BLaER1 treated with 17β-estradiol and CSF1 and Interleukin-3, amounts not matched to agents 10 nM and 100 nM (cell line): ENCODE measurements around the gene CYP27C1.

Source experiments
- H3K27ac ChIP-seq, 11 experiments: shearing (Covaris generic); formaldehyde crosslinking; 2 replicates each; pipeline ENCODE4 v1.8.1; 2022
- H3K27me3 ChIP-seq, 11 experiments: shearing (Covaris generic); formaldehyde crosslinking; 2 replicates each; pipeline ENCODE4 v1.8.1; 2022
- H3K36me3 ChIP-seq, 11 experiments: shearing (Covaris generic); formaldehyde crosslinking; 2 replicates each; pipeline ENCODE4 v1.8.1; 2022
- H3K4me1 ChIP-seq, 10 experiments: shearing (Covaris generic); formaldehyde crosslinking; 2 replicates each; pipeline ENCODE4 v1.8.1; 2022
- H3K4me2 ChIP-seq, 11 experiments: shearing (Covaris generic); formaldehyde crosslinking; 2 replicates each; pipeline ENCODE4 v1.8.1; 2022
- H3K4me3 ChIP-seq, 10 experiments: shearing (Covaris generic); formaldehyde crosslinking; 2 replicates each; pipeline ENCODE4 v1.8.1; 2022
- H3K9ac ChIP-seq, 11 experiments: shearing (Covaris generic); formaldehyde crosslinking; 2 replicates each; pipeline ENCODE4 v1.8.1; 2022
- H3K9me3 ChIP-seq, 11 experiments: shearing (Covaris generic); formaldehyde crosslinking; replicated peaks in 1 of 11; 2 replicates each; pipeline ENCODE4 v1.8.1; 2022
- H4K20me1 ChIP-seq, 11 experiments: shearing (Covaris generic); formaldehyde crosslinking; 2 replicates each; pipeline ENCODE4 v1.8.1; 2022
- Cebpa-rat ChIP-seq, 11 experiments: shearing (Covaris generic); IDR thresholded peaks; 2 replicates each; pipeline ENCODE4 v1.8.1; 2022

CYP27C1 gene

DNA sequence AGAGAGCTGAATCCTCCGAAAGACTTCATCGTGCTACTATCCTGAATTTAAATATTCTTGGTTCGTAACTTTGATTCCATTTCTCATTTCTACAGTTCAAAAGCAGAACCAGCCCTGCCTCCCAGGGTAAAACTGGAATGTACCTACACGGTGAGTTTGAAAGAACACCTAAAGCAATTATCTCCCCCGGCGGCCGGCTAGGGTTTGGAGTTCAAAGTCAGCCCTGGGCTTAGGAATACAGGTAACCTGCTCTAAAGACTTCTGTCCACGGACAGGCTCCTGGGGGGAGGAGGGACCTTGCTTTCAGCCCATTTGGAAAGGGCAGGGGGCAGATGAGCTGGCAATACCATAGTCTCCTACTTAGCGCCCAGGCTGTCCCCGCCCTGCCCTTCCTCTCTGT, 32.3 kb downstream of the CYP27C1 start:
- no peak overlapping the region for H3K4me2 ChIP-seq
- H3K27me3 ChIP-seq, result no peaks in the 10 kb centered on the region
- H4K20me1 ChIP-seq, result no peaks in the 10 kb centered on the region
- no peaks in the 10 kb centered on the region for H3K36me3 ChIP-seq
- peaks cover 0 to 11% (median 0%) of the 10 kb centered on the region in 11 experiments; a peak in 3 of 22 replicates for H3K9me3 ChIP-seq
- H3K4me3 ChIP-seq, result no peak overlapping the region
- no peak overlapping the region for H3K9ac ChIP-seq
- no peak overlapping the region for H3K27ac ChIP-seq
- H3K4me1 ChIP-seq, result peaks cover 0 to 9% (median 6%) of the 10 kb centered on the region in 10 experiments; a peak in 11 of 20 replicates
- no peak for TF ChIP-seq Cebpa-rat (IDR thresholded peaks at IDR 0.05)

DNA sequence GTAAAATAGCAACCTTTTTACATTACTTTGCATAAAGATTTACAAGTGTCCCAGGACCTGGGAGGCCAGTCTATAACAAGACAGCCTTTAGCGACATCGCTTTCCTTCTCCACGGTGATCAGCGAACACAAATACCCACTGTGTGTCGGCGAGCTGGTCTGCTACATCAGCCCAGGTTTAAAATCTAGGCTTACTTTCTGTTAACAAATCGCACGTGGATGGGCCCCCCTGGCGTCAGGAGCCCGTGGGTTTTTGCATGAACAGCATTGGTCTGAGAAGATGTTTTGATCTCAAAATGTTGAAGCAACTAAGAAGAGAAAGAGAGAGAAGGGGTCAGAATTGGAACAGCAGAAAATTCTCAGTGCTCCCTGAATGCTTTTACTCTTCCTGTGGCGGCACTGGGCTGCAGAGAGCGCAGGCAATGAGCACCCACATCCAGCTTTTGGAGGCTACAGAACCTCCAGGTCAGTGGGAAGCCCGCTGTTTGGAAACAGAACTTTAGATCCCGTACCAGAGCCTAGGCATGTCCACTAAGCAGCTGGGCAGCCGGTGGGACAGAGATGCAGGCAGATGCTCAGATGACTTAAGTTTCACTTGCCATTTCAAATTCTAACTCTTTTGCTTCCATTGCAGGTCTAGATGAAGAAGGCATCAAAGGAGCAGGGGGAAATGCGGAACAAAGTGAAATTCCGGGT, 32.9 kb downstream of the CYP27C1 start:
- Histone ChIP-seq H3K9ac (no peak overlapping the region), H3K27ac (no peak overlapping the region), H3K4me2 (no peak overlapping the region), H3K27me3 (no peaks in the 10 kb centered on the region), H3K36me3 (no peaks in the 10 kb centered on the region), H4K20me1 (no peaks in the 10 kb centered on the region), H3K4me3 (no peak overlapping the region), H3K9me3 (peaks cover 0 to 11% (median 0%) of the 10 kb centered on the region in 11 experiments; a peak in 3 of 22 replicates), H3K4me1 (peaks cover 0 to 12% (median 6%) of the 10 kb centered on the region in 10 experiments; a peak in 11 of 20 replicates)
- no peak for TF ChIP-seq Cebpa-rat (IDR thresholded peaks at IDR 0.05)

GRCh38 chr2:127185705-127186104, 34.4 kb downstream of the CYP27C1 start:
- Histone ChIP-seq H3K4me2 (no peak overlapping the region), H3K36me3 (no peaks in the 10 kb centered on the region), H4K20me1 (no peaks in the 10 kb centered on the region), H3K9ac (no peak overlapping the region), H3K27me3 (no peaks in the 10 kb centered on the region), H3K27ac (no peak overlapping the region), H3K4me1 (peaks cover 0 to 12% (median 6%) of the 10 kb centered on the region in 10 experiments; a peak in 11 of 20 replicates), H3K4me3 (no peak overlapping the region), H3K9me3 (peaks cover 2 to 13% (median 7%) of the 10 kb centered on the region in 11 experiments; a peak in 16 of 22 replicates)
- no peak for TF ChIP-seq Cebpa-rat (IDR thresholded peaks at IDR 0.05)

DNA sequence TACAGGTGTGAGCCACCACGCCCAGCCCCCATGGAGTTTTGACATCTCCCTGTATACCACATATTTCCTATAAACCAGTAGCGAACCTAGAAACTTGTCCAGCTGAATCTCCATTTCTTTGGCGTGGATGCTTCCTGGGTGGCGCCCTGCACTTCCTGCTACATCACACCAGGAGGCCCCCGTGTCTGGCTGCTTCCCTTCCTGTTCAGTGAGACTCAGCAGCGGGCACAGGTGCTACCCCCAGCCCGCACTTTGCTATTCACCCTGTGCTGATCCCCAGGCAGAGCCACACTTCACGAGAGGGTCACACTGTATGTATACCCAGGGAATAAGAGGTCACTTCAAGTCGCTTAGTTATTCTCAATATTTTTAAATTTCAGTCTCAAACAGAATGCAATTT, 35.0 kb downstream of the CYP27C1 start:
- peaks cover 0 to 13% (median 7%) of the 10 kb centered on the region in 10 experiments; a peak in 17 of 20 replicates for H3K4me1 ChIP-seq
- no peak overlapping the region for H3K9ac ChIP-seq
- H3K27me3 ChIP-seq, result no peaks in the 10 kb centered on the region
- no peak overlapping the region for H3K27ac ChIP-seq
- peak overlapping the region in 9 of 11 experiments; percentile 3 to 55 (median 18); a peak in 6 of 22 replicates for H3K4me2 ChIP-seq
- no peaks in the 10 kb centered on the region for H3K36me3 ChIP-seq
- H3K4me3 ChIP-seq, result no peak overlapping the region
- H3K9me3 ChIP-seq, result peaks cover 7 to 19% (median 11%) of the 10 kb centered on the region in 11 experiments; a peak in 16 of 22 replicates
- no peak for TF ChIP-seq Cebpa-rat (IDR thresholded peaks at IDR 0.05)
- no peaks in the 10 kb centered on the region for H4K20me1 ChIP-seq

DNA sequence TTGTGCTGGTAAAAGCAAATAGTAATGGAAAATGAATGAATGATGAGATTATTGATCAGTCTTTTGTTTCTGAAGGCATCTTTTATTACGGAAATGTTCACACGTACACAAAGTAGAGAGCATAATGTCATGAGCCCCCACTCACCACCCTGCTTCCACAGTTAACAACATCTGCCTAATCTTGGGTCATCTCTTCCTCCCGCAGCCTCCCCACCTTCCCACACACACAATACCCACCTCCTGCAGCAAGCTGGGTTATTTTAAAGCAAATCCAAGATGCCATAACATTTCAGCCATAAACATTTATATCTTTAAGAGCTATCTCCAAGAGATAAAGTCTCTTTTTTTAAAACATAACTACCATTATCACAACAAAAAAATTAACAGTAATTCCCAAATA, 36.3 kb downstream of the CYP27C1 start:
- Histone ChIP-seq H3K4me2 (no peak overlapping the region), H3K9ac (no peak overlapping the region), H3K27me3 (no peaks in the 10 kb centered on the region), H3K4me3 (no peak overlapping the region), H3K4me1 (peaks cover 7 to 21% (median 16%) of the 10 kb centered on the region in 10 experiments; a peak in 19 of 20 replicates), H3K27ac (no peak overlapping the region), H3K36me3 (no peaks in the 10 kb centered on the region), H4K20me1 (no peaks in the 10 kb centered on the region), H3K9me3 (peaks cover 0 to 16% (median 8%) of the 10 kb centered on the region in 11 experiments; a peak in 16 of 22 replicates)
- TF ChIP-seq Cebpa-rat (IDR thresholded peaks at IDR 0.05), result no peak

GRCh38 chr2:127182626-127183458, 37.3 kb downstream of the CYP27C1 start:
- TF ChIP-seq Cebpa-rat (IDR thresholded peaks at IDR 0.05), result no peak
- Histone ChIP-seq H3K9ac (no peak overlapping the region), H3K27me3 (no peaks in the 10 kb centered on the region), H3K4me2 (peak overlapping the region in 1 of 11 experiments; percentile 25; a peak in 1 of 22 replicates), H3K27ac (no peak overlapping the region), H3K9me3 (peaks cover 0 to 16% (median 8%) of the 10 kb centered on the region in 11 experiments; a peak in 16 of 22 replicates), H3K36me3 (no peaks in the 10 kb centered on the region), H4K20me1 (no peaks in the 10 kb centered on the region), H3K4me1 (peaks cover 7 to 21% (median 16%) of the 10 kb centered on the region in 10 experiments; a peak in 19 of 20 replicates), H3K4me3 (no peak overlapping the region)

GRCh38 chr2:127181851-127182250, 38.2 kb downstream of the CYP27C1 start:
- TF ChIP-seq Cebpa-rat (IDR thresholded peaks at IDR 0.05), result no peak
- Histone ChIP-seq H4K20me1 (no peaks in the 10 kb centered on the region), H3K4me3 (no peak overlapping the region), H3K9ac (no peak overlapping the region), H3K27me3 (no peaks in the 10 kb centered on the region), H3K4me2 (no peak overlapping the region), H3K9me3 (peaks cover 0 to 16% (median 8%) of the 10 kb centered on the region in 11 experiments; a peak in 16 of 22 replicates), H3K4me1 (peaks cover 7 to 21% (median 16%) of the 10 kb centered on the region in 10 experiments; a peak in 19 of 20 replicates), H3K27ac (no peak overlapping the region), H3K36me3 (no peaks in the 10 kb centered on the region)

DNA sequence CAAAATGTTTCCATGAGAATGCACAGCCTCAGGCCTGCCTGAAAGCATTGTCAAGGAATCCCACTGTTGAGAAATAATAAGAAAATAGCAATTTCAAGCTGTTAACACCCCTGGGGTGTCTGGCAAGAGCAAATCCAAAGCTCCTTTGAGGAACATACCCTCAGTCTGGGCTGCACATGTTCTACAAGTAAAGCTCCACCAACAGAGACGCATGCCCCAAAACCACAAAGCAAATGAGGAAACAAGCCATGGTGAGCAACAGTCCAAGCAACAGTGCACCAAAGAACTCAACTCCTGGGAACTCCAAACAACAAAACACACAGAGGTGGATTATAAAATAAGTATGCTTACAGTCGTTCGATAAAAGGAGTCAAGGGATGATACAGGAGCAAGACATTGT, 40.3 kb downstream of the CYP27C1 start:
- H3K9me3 ChIP-seq, result peaks cover 0 to 16% (median 8%) of the 10 kb centered on the region in 11 experiments; a peak in 16 of 22 replicates
- no peak overlapping the region for H3K9ac ChIP-seq
- peak overlapping the region in 10 of 11 experiments; percentile 11 to 40 (median 30); a peak in 15 of 22 replicates for H3K4me2 ChIP-seq
- TF ChIP-seq Cebpa-rat (IDR thresholded peaks at IDR 0.05), result no peak
- H3K27ac ChIP-seq, result no peak overlapping the region
- H4K20me1 ChIP-seq, result no peaks in the 10 kb centered on the region
- H3K4me3 ChIP-seq, result no peak overlapping the region
- H3K27me3 ChIP-seq, result no peaks in the 10 kb centered on the region
- H3K36me3 ChIP-seq, result no peaks in the 10 kb centered on the region
- H3K4me1 ChIP-seq, result peaks cover 11 to 33% (median 19%) of the 10 kb centered on the region in 10 experiments
